Esophagus muscularis mucosa (tissue), 4 donors: Measurements from ENCODE around the gene PAK4. TPM values are rescaled to one million over a fixed set of nuclear protein-coding genes. Genes with fewer than 3 reads are reported as not detected.

Experiments used
- DNase-seq: peaks from one replicate; pipeline ENCODE4 v3.0.0-alpha.2; 2017; ENCODE audit errors: extremely low spot score
- H3K27ac ChIP-seq, 4 donors: fragments of 200-600 bp; sonication (generic); replicated peaks in 1 of 4; 1 replicate in 3 of 4; 2 replicates in 1 of 4; pipeline ENCODE4 v1.5.1; 2016 to 2019; ENCODE audit warnings: mild to moderate bottlenecking in 1 of 4
- H3K27me3 ChIP-seq, 4 donors: fragments of 200-600 bp; sonication (generic); one replicate each; pipeline versions ENCODE4 v1.5.1 to v1.6.0; 2016 to 2019
- H3K36me3 ChIP-seq, 4 donors: fragments of 200-600 bp; sonication (generic); one replicate each; pipeline ENCODE4 v1.5.1; 2016 to 2019
- H3K4me1 ChIP-seq, 4 donors: fragments of 200-600 bp; sonication (generic); one replicate each; pipeline ENCODE4 v1.5.1; 2016 to 2019
- H3K4me3 ChIP-seq, 4 donors: fragments of 200-600 bp; sonication (generic); 1 replicate in 2 of 4; 2 replicates in 2 of 4; pipeline ENCODE4 v1.5.1; 2016 to 2019; ENCODE audit warnings: mild to moderate bottlenecking in 4 of 4, moderate library complexity in 1 of 4
- H3K9me3 ChIP-seq, 4 donors: fragments of 200-600 bp; sonication (generic); 1 replicate in 3 of 4; 2 replicates in 1 of 4; pipeline ENCODE4 v1.5.1; 2016 to 2019
- CTCF ChIP-seq, 3 experiments: fragments of 200-600 bp in 2 of 3; fragments of 450-650 bp in 1 of 3; sonication (generic) in 2 of 3; IDR thresholded peaks; one replicate each; pipeline ENCODE4 v1.5.1; 2017 to 2019; ENCODE audit warnings: antibody characterized with exemption in 3 of 3, mild to moderate bottlenecking in 2 of 3, moderate library complexity in 1 of 3
- EP300 ChIP-seq: sonication (generic); formaldehyde crosslinking; IDR thresholded peaks from one replicate; pipeline ENCODE4 v1.6.1; 2017; ENCODE audit warnings: antibody characterized with exemption
- POLR2A ChIP-seq: fragments of 450-650 bp; IDR thresholded peaks from one replicate; pipeline ENCODE4 v1.6.1; 2017; ENCODE audit warnings: antibody characterized with exemption, moderate library complexity, mild to moderate bottlenecking, low read depth
- POLR2AphosphoS5 ChIP-seq, 2 donors: sonication (generic); formaldehyde crosslinking; IDR thresholded peaks; one replicate each; pipeline ENCODE4 v1.6.1; 2017; ENCODE audit warnings: antibody characterized with exemption in 2 of 2
- WGBS: methylation state at CpG from one replicate; pipeline ENCODE4 v1.1.5; 2018; 5-methylcytosine and 5-hydroxymethylcytosine counted together
- intact Hi-C: fragments of 100-400 bp; cut with DNase I; formaldehyde crosslinking; loops from one replicate; pipeline ENCODE4 v1.15.1; 2023
- total RNA-seq, 4 donors: library from RNA; depleted of rRNA; stranded (reverse); fragments of >200 nt; gene quantifications; one replicate each; pipeline versions ENCODE4 v1.1.0 to v1.2.1, GENCODE V29; 2016

The PAK4 gene
- total RNA-seq, 4 donors from 2014 or later, result 8.3 to 18.4 (median 11.0) TPM

DNA sequence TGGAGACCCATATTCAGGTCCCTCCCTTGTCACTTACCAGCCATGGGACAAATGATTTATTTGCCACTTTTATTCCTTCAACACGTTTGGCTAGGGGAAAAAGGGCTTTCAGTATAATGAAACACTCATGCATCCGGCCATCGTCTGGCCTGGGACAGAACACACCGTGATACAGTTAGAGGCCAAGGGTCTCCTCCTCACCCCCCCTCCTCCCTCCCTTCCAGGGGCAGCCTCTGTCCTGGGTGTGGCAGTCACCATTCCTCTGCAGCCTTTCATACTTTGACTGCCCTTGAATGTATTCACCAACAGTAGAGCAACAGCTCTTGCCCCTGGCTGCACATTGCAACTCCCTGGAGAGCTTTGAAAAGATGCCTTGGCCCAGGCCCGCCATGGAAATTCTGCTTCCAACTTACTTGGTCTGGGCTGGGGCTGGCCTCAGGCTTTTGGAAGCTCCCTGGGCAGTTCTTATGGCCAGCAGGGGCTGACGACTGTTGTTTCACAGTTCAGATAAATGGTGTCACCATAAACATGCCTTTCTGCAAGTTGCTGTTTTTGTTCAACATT is 3.0 kb downstream of the PAK4 start:
- TF ChIP-seq EP300 (no peak), CTCF (IDR thresholded peaks at IDR 0.05) (no peak), POLR2AphosphoS5 (IDR thresholded peaks at IDR 0.05) (no peak), POLR2A (no peak)
- Histone ChIP-seq H3K4me3 (no peak overlapping the region), H3K27ac (peak overlapping the region in 2 of 4 donors; percentile 14 to 86), H3K27me3 (no peaks in the 10 kb centered on the region), H3K4me1 (peaks cover 76 to 93% (median 88%) of the 10 kb centered on the region in 4 donors), H3K36me3 (no peaks in the 10 kb centered on the region), H3K9me3 (no peaks in the 10 kb centered on the region)
- WGBS, result 44% methylated on average over 6 of the region's 6 CpGs
- intact Hi-C loops, result loop anchor here (5.0 kb wide), 1 partner anchor 404 kb away; the partner anchor contains the start of gene EID2B
- no peak for DNase-seq

DNA sequence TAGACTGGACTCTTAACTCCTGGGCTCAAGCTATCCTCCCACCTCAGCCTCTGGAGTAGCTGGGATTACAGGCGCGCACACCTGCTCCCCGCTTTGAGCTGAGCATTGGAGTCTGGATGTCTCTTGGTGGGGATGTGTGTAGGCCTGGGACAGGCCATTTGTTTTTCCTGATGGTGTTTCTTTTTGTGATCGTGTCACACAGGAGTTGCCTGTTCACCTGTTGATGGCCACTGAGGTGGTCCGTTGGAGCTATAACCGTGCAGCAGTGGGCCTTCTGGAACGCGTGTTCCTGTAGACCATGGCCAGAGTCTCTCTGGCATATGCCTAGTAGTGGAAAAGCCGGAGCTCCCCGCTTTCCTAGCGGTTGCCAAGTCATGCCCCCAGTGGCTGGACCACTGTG is 3.5 kb downstream of the PAK4 start:
- TF ChIP-seq CTCF (IDR thresholded peaks at IDR 0.05) (no peak), POLR2AphosphoS5 (IDR thresholded peaks at IDR 0.05) (no peak), POLR2A (no peak), EP300 (no peak)
- Histone ChIP-seq H3K4me1 (peaks cover 78 to 97% (median 93%) of the 10 kb centered on the region in 4 donors), H3K4me3 (no peak overlapping the region), H3K27me3 (no peaks in the 10 kb centered on the region), H3K27ac (peak overlapping the region in 1 of 4 donors; percentile 76), H3K36me3 (no peaks in the 10 kb centered on the region), H3K9me3 (no peaks in the 10 kb centered on the region)
- intact Hi-C loops, result loop anchor here (5.0 kb wide), 1 partner anchor 403 kb away; the partner anchor contains the start of gene EID2B
- WGBS, result 97% methylated on average over 7 of the region's 11 CpGs
- DNase-seq, result no peak

- no peaks in the 10 kb centered on the region for H3K36me3 ChIP-seq
- peaks cover 69 to 89% (median 86%) of the 10 kb centered on the region in 4 donors for H3K4me1 ChIP-seq
- intact Hi-C loops, result no loop called here
- no peaks in the 10 kb centered on the region for H3K9me3 ChIP-seq
- peak overlapping the region; percentile 65 to 76 (median 69) for H3K27ac ChIP-seq
- peak overlapping the region in 1 of 4 donors; percentile 28 for H3K4me3 ChIP-seq
- TF ChIP-seq CTCF (IDR thresholded peaks at IDR 0.05), result no peak
- TF ChIP-seq EP300, result no peak
- no peak for TF ChIP-seq POLR2AphosphoS5 (IDR thresholded peaks at IDR 0.05)
- no peak for TF ChIP-seq POLR2A
- DNase-seq, result no peak
- H3K27me3 ChIP-seq, result no peaks in the 10 kb centered on the region
- WGBS, result 74% methylated on average over 22 of the region's 22 CpGs
Observed at GRCh38 chr19:39130337-39131254, 5.0 kb downstream of the PAK4 start.

DNA sequence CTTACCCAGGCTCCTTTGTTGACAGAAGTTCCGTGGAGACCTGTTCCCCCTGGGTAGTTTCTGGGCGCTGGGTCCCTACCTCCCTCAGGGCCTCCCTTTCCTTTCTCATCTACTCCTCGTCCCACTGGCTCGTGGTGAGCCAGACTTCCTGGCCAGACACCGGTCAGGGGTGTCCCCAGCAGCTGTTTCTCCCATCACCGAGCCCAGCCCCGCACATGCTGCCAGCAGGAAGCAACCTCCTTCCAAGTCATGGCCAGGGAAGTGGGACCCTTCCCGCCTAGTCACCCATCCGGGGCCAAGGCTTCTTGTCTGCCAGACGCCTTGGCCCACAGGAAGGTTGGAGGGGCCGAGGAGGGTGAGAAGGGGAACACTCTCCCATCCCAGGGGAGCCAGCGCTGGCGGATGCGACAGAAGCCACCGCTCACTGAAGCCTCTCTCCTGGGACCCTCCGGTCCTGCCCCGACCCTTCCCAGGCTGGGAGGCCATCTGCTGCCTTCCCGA is 5.7 kb downstream of the PAK4 start:
- Histone ChIP-seq H3K27ac (peak overlapping the region; percentile 65 to 76 (median 69)), H3K4me3 (peak overlapping the region in 2 of 4 donors; percentile 24 to 28)
- 55% methylated on average over 12 of the region's 18 CpGs for whole genome bisulfite sequencing

More for the DNA sequence above, 5.7 kb downstream of the PAK4 start:
- intact Hi-C loops, result no loop called here
- H3K9me3 ChIP-seq, result no peaks in the 10 kb centered on the region
- H3K36me3 ChIP-seq, result no peaks in the 10 kb centered on the region
- TF ChIP-seq EP300 (no peak), POLR2AphosphoS5 (IDR thresholded peaks at IDR 0.05) (peak in 1 of 2 donors; percentile 30)
- DNase-seq, result no peak
- no peaks in the 10 kb centered on the region for H3K27me3 ChIP-seq
- peaks cover 67 to 88% (median 84%) of the 10 kb centered on the region in 4 donors for H3K4me1 ChIP-seq
